GM23248 (cell line): ENCODE measurements around the gene NECTIN3. TPM values are rescaled to one million over a fixed set of nuclear protein-coding genes. Genes with fewer than 3 reads are reported as not detected.

Experiments used
- DNase-seq: peaks from one replicate; pipeline ENCODE4 v3.0.0-alpha.2; 2015
- H2AFZ ChIP-seq: fragments of 200-600 bp; sonication (generic); 2 replicates; pipeline ENCODE4 v1.6.1; 2016; ENCODE audit warnings: antibody characterized with exemption
- H3F3A ChIP-seq: fragments of 200-600 bp; sonication (generic); 2 replicates; pipeline ENCODE4 v1.6.1; 2016; ENCODE audit warnings: mild to moderate bottlenecking, antibody characterized with exemption, mixed run types; ENCODE audit not compliant: insufficient read depth
- H3K27ac ChIP-seq: fragments of 200-600 bp; sonication (generic); 2 replicates; pipeline ENCODE4 v1.5.1; 2016; ENCODE audit warnings: mild to moderate bottlenecking
- H3K27me3 ChIP-seq: fragments of 200-600 bp; sonication (generic); replicated peaks from 2 replicates; pipeline ENCODE4 v1.6.1; 2016; ENCODE audit warnings: mild to moderate bottlenecking; ENCODE audit not compliant: insufficient read depth
- H3K36me3 ChIP-seq: fragments of 200-600 bp; sonication (generic); 2 replicates; pipeline ENCODE4 v1.6.1; 2016; ENCODE audit warnings: low read depth, mild to moderate bottlenecking
- H3K4me1 ChIP-seq: fragments of 200-600 bp; sonication (generic); 2 replicates; pipeline ENCODE4 v1.6.1; 2016; ENCODE audit warnings: mild to moderate bottlenecking; ENCODE audit not compliant: insufficient read depth
- H3K4me2 ChIP-seq: fragments of 200-600 bp; sonication (generic); one replicate; pipeline ENCODE4 v1.6.1; 2016; ENCODE audit warnings: mild to moderate bottlenecking; ENCODE audit not compliant: unreplicated experiment
- H3K4me3 ChIP-seq: fragments of 200-600 bp; sonication (generic); 2 replicates; pipeline ENCODE4 v1.5.1; 2016; ENCODE audit warnings: mild to moderate bottlenecking
- H3K79me2 ChIP-seq: fragments of 200-600 bp; sonication (generic); 2 replicates; pipeline ENCODE4 v1.6.1; 2016; ENCODE audit warnings: mild to moderate bottlenecking; ENCODE audit not compliant: insufficient read depth
- H3K9ac ChIP-seq: fragments of 200-600 bp; sonication (generic); 2 replicates; pipeline ENCODE4 v1.6.1; 2016; ENCODE audit warnings: mild to moderate bottlenecking
- H3K9me2 ChIP-seq: fragments of 200-600 bp; sonication (generic); 2 replicates; pipeline ENCODE4 v1.6.1; 2016; ENCODE audit warnings: mixed run types, mild to moderate bottlenecking, moderate library complexity; ENCODE audit not compliant: insufficient read depth
- H3K9me3 ChIP-seq: fragments of 200-600 bp; sonication (generic); one replicate; pipeline ENCODE4 v1.6.1; 2017; ENCODE audit warnings: low read depth
- H4K20me1 ChIP-seq: fragments of 200-600 bp; sonication (generic); 2 replicates; pipeline ENCODE4 v1.6.0; 2016; ENCODE audit not compliant: insufficient read depth
- EZH2 ChIP-seq: fragments of 200-600 bp; sonication (generic); IDR thresholded peaks from 2 replicates; pipeline ENCODE4 v1.6.1; 2018; ENCODE audit warnings: antibody characterized with exemption, mild to moderate bottlenecking; ENCODE audit not compliant: insufficient read depth, poor library complexity, severe bottlenecking
- EZH2phosphoT487 ChIP-seq: fragments of 200-600 bp; sonication (generic); IDR thresholded peaks from 2 replicates; pipeline ENCODE4 v1.6.1; 2018; ENCODE audit warnings: antibody characterized with exemption, moderate library complexity, mild to moderate bottlenecking, low read depth; ENCODE audit not compliant: insufficient read depth
- WGBS, 2 experiments: methylation state at CpG; one replicate each; pipeline ENCODE4 v1.1.6; 2015 to 2017; ENCODE audit warnings: low lambda C conversion rate in 2 of 2, low coverage in 1 of 2; ENCODE audit errors: missing lambda C conversion rate in 2 of 2; 5-methylcytosine and 5-hydroxymethylcytosine counted together
- in situ Hi-C: fragments of 300-500 bp; cut with MboI; formaldehyde crosslinking; loops from 2 replicates; pipeline ENCODE4 v1.15.0; 2020
- polyA plus RNA-seq: library from polyadenylated mRNA; unstranded; fragments of >200 nt; fragmentation: Nextera tagmentation; extraction: Ambion mirVana; gene quantifications from 2 replicates; pipeline ENCODE4 v1.2.1, GENCODE V29; 2016
- total RNA-seq: library from RNA; depleted of rRNA; stranded (reverse); fragments of >200 nt; shearing (Covaris generic); gene quantifications from 2 replicates; pipeline ENCODE4 v1.2.3, GENCODE V29; 2014

Gene NECTIN3
- total and polyA plus RNA-seq, 2 experiments from 2014 or later = 11.7 to 125 TPM

DNA sequence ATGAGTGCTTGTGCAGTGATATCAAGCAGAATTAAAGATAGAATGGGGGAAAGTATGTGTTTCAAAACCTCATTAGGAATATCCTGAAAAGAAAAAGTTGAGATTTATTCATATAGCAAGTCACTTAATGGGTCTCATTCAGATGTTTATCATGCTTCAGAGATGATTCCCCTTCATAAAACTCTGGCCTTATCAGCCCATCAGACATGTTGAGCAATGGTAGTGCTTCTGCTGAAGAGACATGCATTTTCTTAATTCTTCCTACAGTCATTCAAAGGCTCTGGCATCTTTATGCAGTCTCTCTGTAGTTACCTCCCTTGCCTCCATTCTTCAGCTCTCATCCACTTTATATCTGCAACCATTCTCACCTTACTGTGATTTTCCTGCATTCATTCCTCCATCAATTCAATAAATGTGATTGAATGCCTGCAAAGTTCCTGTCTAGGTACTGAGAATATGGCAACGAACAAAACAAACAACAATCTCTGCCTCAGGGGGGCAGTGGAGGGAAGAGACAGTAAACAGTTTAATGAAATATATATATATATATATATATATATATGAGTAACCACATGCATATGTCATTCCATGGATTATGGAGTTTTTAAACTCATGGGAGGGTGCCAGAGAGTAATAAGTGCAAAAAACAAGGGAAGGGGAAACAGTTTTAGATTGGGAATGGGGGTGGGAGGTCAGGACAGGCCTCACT is 138.5 kb downstream of the NECTIN3 start:
- in situ Hi-C loops = no loop called here
- Histone ChIP-seq H3K4me1 (peaks cover 31% of the 10 kb centered on the region), H3K27ac (peak overlapping the region; percentile 22), H3K27me3 (no peaks in the 10 kb centered on the region), H4K20me1 (no peaks in the 10 kb centered on the region), H3K9me2 (no peaks in the 10 kb centered on the region), H3K4me2 (peak overlapping the region; percentile 12), H3K79me2 (no peaks in the 10 kb centered on the region), H3K9me3 (no peaks in the 10 kb centered on the region), H3K9ac (no peak overlapping the region), H2AFZ (no peak overlapping the region), H3K36me3 (no peaks in the 10 kb centered on the region), H3F3A (peaks cover 14% of the 10 kb centered on the region; the same call in 1 of the 2 replicates), H3K4me3 (0 out of 2 replicates have a peak overlapping the region, but pooled peaks have one; percentile 11)
- TF ChIP-seq EZH2phosphoT487 (no peak), EZH2 (no peak)
- WGBS, 2 experiments = 53 to 71% methylated on average over 1 of the region's 1 CpG
- peak; percentile 67 for DNase-seq

GRCh38 chr3:111210866-111211564 is 139.4 kb downstream of the NECTIN3 start:
- H3K4me2 ChIP-seq = no peak overlapping the region
- H3F3A ChIP-seq = peaks cover 14% of the 10 kb centered on the region; the same call in 1 of the 2 replicates
- peaks cover 35% of the 10 kb centered on the region for H3K4me1 ChIP-seq
- TF ChIP-seq EZH2 (no peak), EZH2phosphoT487 (no peak)
- 97 to 100% methylated on average over 3 of the region's 3 CpGs for WGBS, 2 experiments
- no peaks in the 10 kb centered on the region for H3K79me2 ChIP-seq
- in situ Hi-C loops = no loop called here
- no peak for DNase-seq
- H3K27me3 ChIP-seq = no peaks in the 10 kb centered on the region
- H3K4me3 ChIP-seq = no peak overlapping the region
- no peak overlapping the region for H3K9ac ChIP-seq
- no peaks in the 10 kb centered on the region for H3K9me2 ChIP-seq
- no peaks in the 10 kb centered on the region for H3K36me3 ChIP-seq
- no peaks in the 10 kb centered on the region for H4K20me1 ChIP-seq
- no peak overlapping the region for H2AFZ ChIP-seq
- H3K27ac ChIP-seq = no peak overlapping the region
- H3K9me3 ChIP-seq = no peaks in the 10 kb centered on the region

DNA sequence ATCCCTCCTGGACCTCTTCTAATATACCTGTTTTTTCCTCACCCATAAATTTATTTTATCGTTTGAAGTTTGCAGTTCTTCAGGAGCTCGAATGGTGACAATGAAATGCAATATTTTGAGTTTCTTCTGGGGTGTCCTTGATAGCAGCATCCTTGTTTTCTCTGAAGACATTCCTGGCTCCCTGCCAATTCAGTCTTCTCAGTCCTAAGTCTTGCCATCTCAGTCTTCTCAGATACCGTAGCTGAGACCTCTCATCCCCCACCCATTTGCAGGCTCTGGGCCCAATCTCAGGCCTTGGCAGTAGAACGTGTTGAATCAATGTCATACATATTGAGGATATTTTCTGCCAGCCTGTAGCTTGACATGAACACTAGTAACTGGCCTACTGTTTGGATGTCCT is 140.9 kb downstream of the NECTIN3 start:
- Histone ChIP-seq H2AFZ (no peak overlapping the region), H3K79me2 (no peaks in the 10 kb centered on the region), H3F3A (peaks cover 14% of the 10 kb centered on the region; the same call in 1 of the 2 replicates), H3K4me2 (no peak overlapping the region), H4K20me1 (no peaks in the 10 kb centered on the region), H3K27me3 (no peaks in the 10 kb centered on the region), H3K9me3 (no peaks in the 10 kb centered on the region), H3K4me3 (no peak overlapping the region), H3K27ac (no peak overlapping the region), H3K4me1 (peaks cover 35% of the 10 kb centered on the region), H3K9ac (no peak overlapping the region), H3K36me3 (no peaks in the 10 kb centered on the region), H3K9me2 (no peaks in the 10 kb centered on the region)
- in situ Hi-C loops = no loop called here
- 78 to 86% methylated on average over 4 of the region's 4 CpGs for WGBS, 2 experiments
- DNase-seq = no peak
- TF ChIP-seq EZH2 (no peak), EZH2phosphoT487 (no peak)

DNA sequence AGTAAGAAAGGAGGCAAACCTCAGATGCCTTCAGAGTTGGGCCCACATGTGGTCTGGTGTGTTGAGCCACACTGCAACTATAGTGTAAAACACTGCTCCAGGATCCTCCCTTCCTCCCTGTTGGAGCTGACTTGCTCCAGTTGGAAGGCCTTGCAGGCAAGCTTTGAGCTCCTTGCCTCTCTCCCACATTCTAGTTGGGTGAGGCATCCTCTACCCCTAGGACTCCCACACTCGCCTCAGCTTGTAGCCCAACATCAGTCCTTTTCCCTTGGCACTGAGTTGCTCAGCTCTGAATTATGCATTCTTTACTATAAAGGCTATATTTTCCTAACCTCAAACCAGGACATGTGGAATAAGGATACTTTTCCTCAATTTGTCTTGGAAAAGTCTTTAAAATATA is 143.9 kb downstream of the NECTIN3 start:
- Histone ChIP-seq H3K79me2 (no peaks in the 10 kb centered on the region), H3K9me2 (no peaks in the 10 kb centered on the region), H3K4me1 (peaks cover 18% of the 10 kb centered on the region), H3K27me3 (no peaks in the 10 kb centered on the region), H4K20me1 (no peaks in the 10 kb centered on the region), H3K9me3 (no peaks in the 10 kb centered on the region), H3K4me3 (no peak overlapping the region), H3K27ac (no peak overlapping the region), H3F3A (no peaks in the 10 kb centered on the region), H2AFZ (no peak overlapping the region), H3K4me2 (no peak overlapping the region), H3K36me3 (no peaks in the 10 kb centered on the region), H3K9ac (no peak overlapping the region)
- DNase-seq = peak; percentile 40
- WGBS, 2 experiments = 79 to 100% methylated on average over 1 of the region's 1 CpG
- in situ Hi-C loops = no loop called here
- TF ChIP-seq EZH2phosphoT487 (no peak), EZH2 (no peak)
